HepG2 (cell line): ENCODE results near the gene CLCN1. TPM values are rescaled to one million over a fixed set of nuclear protein-coding genes. Genes with fewer than 3 reads are reported as not detected.

Experiments used
- ATAC-seq: fragments of 200-7000 bp; cut with Tn5 transposase; 3 replicates; pipeline ENCODE4 v1.9.1; 2020; ENCODE audit warnings: mild to moderate bottlenecking, moderate library complexity
- BruUV-seq: library from RNA; stranded (reverse); fragments of 400-500 nt; replicated peaks from 2 replicates; lab custom pipeline; 2021; lab: Mats Ljungman, UMichigan
- CTCF ChIA-PET: fragments of 300-600 bp; formaldehyde crosslinking; extraction: SDS; loops from one replicate; lab custom pipeline; 2021; ENCODE audit warnings: low total read pairs, inconsistent platforms, low intra/inter-chr PET ratio; lab: Yijun Ruan, JAX
- POLR2A ChIA-PET: fragments of 350-600 bp; sonication (Branson Sonifier 250); formaldehyde crosslinking; loops from one replicate; lab custom pipeline; 2020; ENCODE audit warnings: antibody characterized with exemption, inconsistent platforms; lab: Yijun Ruan, JAX
- DNase-seq: peaks from one replicate; pipeline ENCODE4 v3.0.0-alpha.2; 2015; ENCODE audit warnings: low spot score
- FAIRE-seq: peaks from 3 replicates; lab custom pipeline; 2011; peaks lifted over from hg19 to GRCh38; lab: Jason Lieb, UNC
- H2AFZ ChIP-seq: one replicate; pipeline ENCODE4 v1.6.1; 2011; ENCODE audit warnings: low read length, inconsistent platforms
- H3K27ac ChIP-seq: fragments of 300-600 bp; 3 replicates; pipeline ENCODE4 v1.8.0; 2011; ENCODE audit warnings: mixed run types, mild to moderate bottlenecking, mixed read lengths, low read length, inconsistent platforms; ENCODE audit not compliant: insufficient read depth; ENCODE audit errors: extremely low read length
- H3K27me3 ChIP-seq, 2 experiments: fragments of 200-600 bp in 1 of 2; 2 replicates in 1 of 2; 3 replicates in 1 of 2; pipeline versions ENCODE4 v1.6.0 to v1.8.0; 2011; ENCODE audit warnings: low read length in 2 of 2, mild to moderate bottlenecking in 2 of 2, moderate library complexity in 2 of 2, inconsistent platforms in 1 of 2; ENCODE audit not compliant: insufficient read depth in 2 of 2, control insufficient read depth in 1 of 2
- H3K36me3 ChIP-seq, 2 experiments: fragments of 200-600 bp in 1 of 2; replicated peaks in 1 of 2; 2 replicates in 1 of 2; 3 replicates in 1 of 2; pipeline versions ENCODE4 v1.5.1 to v1.8.0; 2011; ENCODE audit warnings: low read length in 2 of 2, inconsistent platforms in 1 of 2; ENCODE audit not compliant: insufficient read depth in 2 of 2, control insufficient read depth in 1 of 2
- H3K4me1 ChIP-seq: 2 replicates; pipeline ENCODE4 v1.5.1; 2012; ENCODE audit warnings: low read length, inconsistent platforms; ENCODE audit not compliant: insufficient read depth
- H3K4me2 ChIP-seq: 2 replicates; pipeline ENCODE4 v1.6.0; 2011; ENCODE audit warnings: low read depth, low read length, inconsistent platforms
- H3K4me3 ChIP-seq, 3 experiments: fragments of 200-600 bp in 1 of 3; sonication (generic), shearing (Covaris generic) in 1 of 3; replicated peaks in 1 of 3; 2 replicates each; pipeline ENCODE4 v1.5.1; 2011 to 2016; ENCODE audit warnings: low read length in 3 of 3, inconsistent platforms in 2 of 3, low read depth in 2 of 3, mild to moderate bottlenecking in 2 of 3, control low read depth in 1 of 3, mixed read lengths in 1 of 3; ENCODE audit not compliant: insufficient read depth in 1 of 3
- H3K79me2 ChIP-seq: one replicate; pipeline ENCODE4 v1.6.1; 2011; ENCODE audit warnings: low read length, inconsistent platforms; ENCODE audit not compliant: insufficient read depth
- H3K9ac ChIP-seq: 2 replicates; pipeline ENCODE4 v1.6.0; 2011; ENCODE audit warnings: mild to moderate bottlenecking, low read depth, low read length, inconsistent platforms; ENCODE audit not compliant: insufficient read depth
- H3K9me3 ChIP-seq: 2 replicates; pipeline ENCODE4 v1.5.1; 2012; ENCODE audit warnings: mild to moderate bottlenecking, low read length
- H4K20me1 ChIP-seq: 2 replicates; pipeline ENCODE4 v1.6.0; 2011; ENCODE audit warnings: inconsistent platforms, mild to moderate bottlenecking, low read length, moderate library complexity; ENCODE audit not compliant: insufficient read depth
- EZH2 ChIP-seq: conservative IDR thresholded peaks from 2 replicates; pipeline ENCODE4 v1.6.1; 2012; ENCODE audit warnings: mild to moderate bottlenecking, low read depth, low read length, moderate library complexity
- KLF15 ChIP-seq: sonication (generic); formaldehyde crosslinking; IDR thresholded peaks from 2 replicates; pipeline ENCODE4 v1.8.1; 2023; ENCODE audit warnings: borderline replicate concordance, mild to moderate bottlenecking, inconsistent platforms, missing genetic modification reagents, mixed read lengths
- ZBTB8A ChIP-seq: sonication (generic); formaldehyde crosslinking; IDR thresholded peaks from 2 replicates; pipeline ENCODE4 v1.4.0; 2020; ENCODE audit warnings: mild to moderate bottlenecking, low read depth, missing genetic modification reagents, borderline replicate concordance
- ZNF101 ChIP-seq: sonication (generic); formaldehyde crosslinking; IDR thresholded peaks from 2 replicates; pipeline ENCODE4 v1.4.0; 2020; ENCODE audit warnings: mild to moderate bottlenecking, low read depth, missing genetic modification reagents, borderline replicate concordance
- ZNF530 ChIP-seq: sonication (generic); formaldehyde crosslinking; IDR thresholded peaks from 2 replicates; pipeline ENCODE4 v1.5.0; 2020; ENCODE audit warnings: low read depth, mild to moderate bottlenecking, missing genetic modification reagents
- ZNF703 ChIP-seq: sonication (generic); formaldehyde crosslinking; IDR thresholded peaks from 2 replicates; pipeline ENCODE4 v1.5.1; 2020; ENCODE audit warnings: missing genetic modification reagents, mild to moderate bottlenecking, moderate library complexity, borderline replicate concordance
- ZNF792 ChIP-seq: IDR thresholded peaks from 2 replicates; pipeline ENCODE4 v1.6.1; 2016
- WGBS: methylation state at CpG from one replicate; pipeline ENCODE4 v1.1.6; 2017; ENCODE audit warnings: low lambda C conversion rate; 5-methylcytosine and 5-hydroxymethylcytosine counted together
- in situ Hi-C: cut with HindIII; loops from 2 replicates; pipeline ENCODE4 v1.10.0; 2017; ENCODE audit warnings: low pct_unique_long_range_greater_than_20kb; ENCODE audit not compliant: extremely low pct_ligation_motif_present
- intact Hi-C: fragments of 100-400 bp; cut with micrococcal nuclease; formaldehyde crosslinking; loops from one replicate; pipeline ENCODE4 v1.10.0; 2022; ENCODE audit not compliant: unreplicated experiment
- polyA plus RNA-seq, 8 experiments: library from polyadenylated mRNA; depleted of rRNA in 3 of 8; stranded (reverse) in 7 of 8; unstranded in 1 of 8; fragments of >200 nt; fragmentation: Illumina TruSeq in 4 of 8; extraction: Trizol in 4 of 8; gene quantifications; 2 replicates each; pipeline versions ENCODE4 v1.2.1 to v1.2.3, GENCODE V29; 2011 to 2016; ENCODE audit warnings: low read depth in 4 of 8, missing spikeins in 1 of 8, mixed read lengths in 1 of 8; ENCODE audit not compliant: insufficient read depth in 1 of 8
- total RNA-seq, 5 experiments: library from RNA; depleted of rRNA; stranded (reverse); fragments of >200 nt; fragmentation: Illumina TruSeq; extraction: Trizol; gene quantifications; 2 replicates each; pipeline ENCODE4 v1.2.3, GENCODE V29; 2016; ENCODE audit warnings: low read depth in 1 of 5
- TF ChIP-seq, protein P1 (sequence below): IDR thresholded peaks from 2 replicates; pipeline ENCODE4 v1.6.1; 2016; ENCODE audit warnings: low read depth
- TF ChIP-seq, protein P2 (sequence below): sonication (generic); formaldehyde crosslinking; IDR thresholded peaks from 2 replicates; pipeline ENCODE4 v1.4.0; 2020; ENCODE audit warnings: missing genetic modification reagents

The CLCN1 gene
- total and polyA plus RNA-seq, 2 of the 13 experiments (the other 11 are each of a cell fraction or from before 2014, with no cell fraction given) = 0.01 TPM; not detected in 1

DNA sequence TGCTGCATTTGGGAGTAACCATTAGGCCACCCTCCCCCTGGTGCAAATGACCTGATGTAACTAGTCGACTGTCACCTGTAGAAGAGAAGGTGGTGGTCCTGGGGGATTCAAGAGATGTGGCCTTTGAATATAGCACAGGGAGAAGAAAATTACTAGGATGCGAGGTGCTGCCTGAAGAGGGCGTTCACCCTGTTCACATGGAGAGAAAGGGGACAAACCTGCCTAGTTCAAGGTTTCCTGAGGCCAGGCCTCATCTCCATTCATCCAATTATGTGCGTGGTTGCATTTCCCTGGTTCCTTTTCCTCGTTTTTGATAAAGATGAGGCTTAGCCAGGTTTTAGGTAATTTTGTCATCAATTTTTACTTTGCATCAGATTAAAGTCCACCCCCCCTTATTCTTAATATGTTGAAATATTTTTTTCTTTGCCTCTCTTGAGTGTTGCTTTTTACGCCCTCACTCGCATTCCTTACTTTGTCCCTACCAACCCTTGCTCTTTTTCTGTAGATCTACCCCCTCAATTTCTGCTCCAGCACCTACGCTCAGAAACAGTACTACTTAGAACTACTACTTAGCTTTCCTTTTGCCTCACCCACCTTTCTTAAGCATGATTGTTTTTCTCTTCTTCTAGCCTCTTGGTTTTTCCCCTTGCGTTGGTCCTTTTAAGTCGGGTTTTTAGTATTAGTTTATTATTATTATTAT is 13.7 kb downstream of the CLCN1 start:
- Histone ChIP-seq H3K27ac (no peak overlapping the region), H3K9ac (no peak overlapping the region), H3K79me2 (no peaks in the 10 kb centered on the region), H4K20me1 (no peaks in the 10 kb centered on the region), H3K27me3 (no peaks in the 10 kb centered on the region), H2AFZ (no peak overlapping the region), H3K36me3 (no peaks in the 10 kb centered on the region), H3K4me2 (no peak overlapping the region), H3K4me1 (0 out of 2 replicates have a peak, but pooled peaks cover 5% of the 10 kb centered on the region), H3K9me3 (no peaks in the 10 kb centered on the region), H3K4me3 (no peak overlapping the region)
- TF ChIP-seq EZH2 (no peak), ZNF530 (CRISPR knock-in tag) (no peak), ZNF101 (CRISPR knock-in tag) (no peak), ZBTB8A (no peak), KLF15 (CRISPR knock-in tag) (no peak), ZNF792 (CRISPR knock-in tag) (no peak), ZNF703 (CRISPR knock-in tag) (no peak)
- TF ChIP-seq, protein P1, sequence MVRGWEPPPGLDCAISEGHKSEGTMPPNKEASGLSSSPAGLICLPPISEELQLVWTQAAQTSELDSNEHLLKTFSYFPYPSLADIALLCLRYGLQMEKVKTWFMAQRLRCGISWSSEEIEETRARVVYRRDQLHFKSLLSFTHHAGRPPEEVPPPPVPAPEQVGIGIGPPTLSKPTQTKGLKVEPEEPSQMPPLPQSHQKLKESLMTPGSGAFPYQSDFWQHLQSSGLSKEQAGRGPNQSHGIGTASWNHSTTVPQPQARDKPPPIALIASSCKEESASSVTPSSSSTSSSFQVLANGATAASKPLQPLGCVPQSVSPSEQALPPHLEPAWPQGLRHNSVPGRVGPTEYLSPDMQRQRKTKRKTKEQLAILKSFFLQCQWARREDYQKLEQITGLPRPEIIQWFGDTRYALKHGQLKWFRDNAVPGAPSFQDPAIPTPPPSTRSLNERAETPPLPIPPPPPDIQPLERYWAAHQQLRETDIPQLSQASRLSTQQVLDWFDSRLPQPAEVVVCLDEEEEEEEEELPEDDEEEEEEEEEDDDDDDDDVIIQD (CRISPR knock-in tag) = no peak
- TF ChIP-seq, protein P2, sequence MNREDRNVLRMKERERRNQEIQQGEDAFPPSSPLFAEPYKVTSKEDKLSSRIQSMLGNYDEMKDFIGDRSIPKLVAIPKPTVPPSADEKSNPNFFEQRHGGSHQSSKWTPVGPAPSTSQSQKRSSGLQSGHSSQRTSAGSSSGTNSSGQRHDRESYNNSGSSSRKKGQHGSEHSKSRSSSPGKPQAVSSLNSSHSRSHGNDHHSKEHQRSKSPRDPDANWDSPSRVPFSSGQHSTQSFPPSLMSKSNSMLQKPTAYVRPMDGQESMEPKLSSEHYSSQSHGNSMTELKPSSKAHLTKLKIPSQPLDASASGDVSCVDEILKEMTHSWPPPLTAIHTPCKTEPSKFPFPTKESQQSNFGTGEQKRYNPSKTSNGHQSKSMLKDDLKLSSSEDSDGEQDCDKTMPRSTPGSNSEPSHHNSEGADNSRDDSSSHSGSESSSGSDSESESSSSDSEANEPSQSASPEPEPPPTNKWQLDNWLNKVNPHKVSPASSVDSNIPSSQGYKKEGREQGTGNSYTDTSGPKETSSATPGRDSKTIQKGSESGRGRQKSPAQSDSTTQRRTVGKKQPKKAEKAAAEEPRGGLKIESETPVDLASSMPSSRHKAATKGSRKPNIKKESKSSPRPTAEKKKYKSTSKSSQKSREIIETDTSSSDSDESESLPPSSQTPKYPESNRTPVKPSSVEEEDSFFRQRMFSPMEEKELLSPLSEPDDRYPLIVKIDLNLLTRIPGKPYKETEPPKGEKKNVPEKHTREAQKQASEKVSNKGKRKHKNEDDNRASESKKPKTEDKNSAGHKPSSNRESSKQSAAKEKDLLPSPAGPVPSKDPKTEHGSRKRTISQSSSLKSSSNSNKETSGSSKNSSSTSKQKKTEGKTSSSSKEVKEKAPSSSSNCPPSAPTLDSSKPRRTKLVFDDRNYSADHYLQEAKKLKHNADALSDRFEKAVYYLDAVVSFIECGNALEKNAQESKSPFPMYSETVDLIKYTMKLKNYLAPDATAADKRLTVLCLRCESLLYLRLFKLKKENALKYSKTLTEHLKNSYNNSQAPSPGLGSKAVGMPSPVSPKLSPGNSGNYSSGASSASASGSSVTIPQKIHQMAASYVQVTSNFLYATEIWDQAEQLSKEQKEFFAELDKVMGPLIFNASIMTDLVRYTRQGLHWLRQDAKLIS (CRISPR knock-in tag) = no peak
- intact Hi-C loops = no loop called here
- WGBS = 41% methylated on average over 10 of the region's 10 CpGs
- no peak for ATAC-seq
- POLR2A ChIA-PET = no interaction called here
- no TSS peak for BruUV-seq
- no peak for FAIRE-seq
- no peak for DNase-seq
- CTCF ChIA-PET = no interaction called here
- in situ Hi-C loops = no loop called here
